ENCODE data around the gene HES5. TPM values are rescaled to one million over a fixed set of nuclear protein-coding genes. Genes with fewer than 3 reads are reported as not detected.
"Not testable (repeated sequence)": the region's sequence is repeated elsewhere in the genome, so short reads cannot be mapped to it uniquely, and the experiment has no call there.

HES5 gene
- total and polyA plus RNA-seq, 10 of the 15 experiments (the other 5 are each of a cell fraction or from before 2014, with no cell fraction given): 0.12 to 0.15 TPM; not detected in 8

- BruUV-seq (replicated peaks): TSS peak; percentile 53
- 4% methylated on average over 22 of the region's 28 CpGs for WGBS (ENCODE audit: insufficient coverage, insufficient replicate concordance, low lambda C conversion rate, missing lambda C conversion rate)
- ChIA-PET SMC1A (ENCODE audit: uncharacterized antibody, unreplicated experiment) (interaction anchor here (2.9 to 3.1 kb wide), 3 partner anchors 28 to 134 kb away, joined by 19 to 30 read pairs (median 21); partner anchors contain the start of gene PRXL2B), POLR2A (interaction anchor here (0.7 to 4.9 kb wide), 7 partner anchors 22 to 137 kb away, joined by 3 to 62 read pairs (median 7); partner anchors contain the start of genes PANK4, PEX10 and PRXL2B), RAD21 (ENCODE audit: unreplicated experiment) (interaction anchor here (1.4 to 7.1 kb wide), 7 partner anchors 23 to 355 kb away, joined by 3 to 86 read pairs (median 35); partner anchors contain the start of genes FAAP20, MORN1, PANK4 and PRXL2B), CTCF (interaction anchor here (0.7 to 4.9 kb wide), 7 partner anchors 10 to 1720 kb away, joined by 3 to 33 read pairs (median 8); partner anchors contain the start of genes FAAP20 and PANK4)
- H4K20me1 ChIP-seq (ENCODE audit: control insufficient read depth, insufficient read depth); H3K79me2 ChIP-seq (ENCODE audit: control insufficient read depth, insufficient read depth, low read length); DNase-seq (ENCODE audit: low read depth, low spot score); H3K9me3 ChIP-seq (replicated peaks; ENCODE audit: control insufficient read depth, insufficient read depth, low read length); H3K27me3 ChIP-seq (replicated peaks in 1 of 2; ENCODE audit: control insufficient read depth in 2 of 2, insufficient read depth in 2 of 2, low read length in 1 of 2); H3K36me3 ChIP-seq (ENCODE audit: control insufficient read depth in 2 of 2, insufficient read depth in 2 of 2, low read length in 1 of 2); H2AFZ ChIP-seq (ENCODE audit: control insufficient read depth, low read depth, low read length): not testable (repeated sequence)
- peaks cover 32% of the 10 kb centered on the region for H3K4me1 ChIP-seq (ENCODE audit: control insufficient read depth, insufficient read depth, low read length)
- peak; percentile 91 for FAIRE-seq
- peak; percentile 23 for ATAC-seq
- in situ Hi-C loops (cut with MboI) (loop anchor here (5.0 kb wide), 2 partner anchors 33 to 137 kb away; partner anchors contain the start of gene PEX10), intact Hi-C loops (cut with micrococcal nuclease; ENCODE audit: unreplicated experiment) (loop anchor here (2.0 to 10.0 kb wide), 3 partner anchors 35 to 355 kb away; partner anchors contain the start of gene FAAP20)
- TF ChIP-seq MEF2B (IDR thresholded peaks at IDR 0.05; ENCODE audit: partially characterized antibody, poor library complexity, severe bottlenecking) (peak; percentile 24), RELA (IDR thresholded peaks at IDR 0.05; ENCODE audit: borderline replicate concordance, partially characterized antibody) (peak; percentile 17), DPF2 (IDR thresholded peaks at IDR 0.05) (peak; percentile 22; the same call in 1 of the 2 replicates), CREM (IDR thresholded peaks at IDR 0.05; ENCODE audit: low read depth) (peak; percentile 49; the same call in 1 of the 2 replicates), RELB (IDR thresholded peaks at IDR 0.05; ENCODE audit: low read depth) (peak; percentile 36; the same call in 1 of the 2 replicates), CREB1 (IDR thresholded peaks at IDR 0.05; ENCODE audit: low read depth) (peak; percentile 42), POLR2A (IDR thresholded peaks at IDR 0.05; ENCODE audit: low read depth, low read length) (peak; percentile 2; the same call in 1 of the 2 replicates), ZNF24 (IDR thresholded peaks at IDR 0.05) (0 out of 2 replicates have a peak, but pooled peaks have one; percentile 31), ATF7 (IDR thresholded peaks at IDR 0.05; ENCODE audit: low read depth) (peak; percentile 46; the same call in 1 of the 2 replicates), LARP7 (IDR thresholded peaks at IDR 0.05) (0 out of 2 replicates have a peak, but pooled peaks have one; percentile 41), BHLHE40 (IDR thresholded peaks at IDR 0.05; ENCODE audit: borderline replicate concordance in 1 of 2, low read depth in 2 of 2, low read length in 1 of 2) (peak in 1 of 2 experiments; percentile 72; a peak in 2 of 4 replicates), BACH1 (IDR thresholded peaks at IDR 0.05; ENCODE audit: borderline replicate concordance) (peak; percentile 37; the same call in 1 of the 2 replicates), ZNF687 (IDR thresholded peaks at IDR 0.05) (peak; percentile 79), NFIC (IDR thresholded peaks at IDR 0.05; ENCODE audit: low read depth, low read length) (0 out of 2 replicates have a peak, but pooled peaks have one; percentile 7), HDGF (IDR thresholded peaks at IDR 0.05) (peak; percentile 53; the same call in 1 of the 2 replicates), NBN (IDR thresholded peaks at IDR 0.05) (0 out of 2 replicates have a peak, but pooled peaks have one; percentile 12)
- H3K4me3 ChIP-seq: peak overlapping the region; percentile 66
- peak overlapping the region; percentile 96 for H3K27ac ChIP-seq (ENCODE audit: control insufficient read depth, insufficient read depth)
- H3K4me2 ChIP-seq (ENCODE audit: control insufficient read depth, insufficient read depth): peak overlapping the region; percentile 91
- H3K9ac ChIP-seq (ENCODE audit: control insufficient read depth, insufficient read depth, low read length): peak overlapping the region; percentile 85
These were observed 19.4 kb upstream of the HES5 start for GRCh38 chr1:2549367-2550029.
